PC-9 (cell line): Measurements from ENCODE around the gene SGCD.

Experiments used
- EZH2 ChIP-seq: fragments of 200-600 bp; sonication (generic); IDR thresholded peaks from 2 replicates; pipeline ENCODE4 v1.8.0; 2017; ENCODE audit warnings: antibody characterized with exemption, low read depth
- TF ChIP-seq, protein P1 (sequence below): fragments of 200-600 bp; sonication (generic); conservative IDR thresholded peaks from 2 replicates; pipeline ENCODE4 v1.6.1; 2017; ENCODE audit warnings: mixed run types, antibody characterized with exemption, mild to moderate bottlenecking, moderate library complexity

DNA sequence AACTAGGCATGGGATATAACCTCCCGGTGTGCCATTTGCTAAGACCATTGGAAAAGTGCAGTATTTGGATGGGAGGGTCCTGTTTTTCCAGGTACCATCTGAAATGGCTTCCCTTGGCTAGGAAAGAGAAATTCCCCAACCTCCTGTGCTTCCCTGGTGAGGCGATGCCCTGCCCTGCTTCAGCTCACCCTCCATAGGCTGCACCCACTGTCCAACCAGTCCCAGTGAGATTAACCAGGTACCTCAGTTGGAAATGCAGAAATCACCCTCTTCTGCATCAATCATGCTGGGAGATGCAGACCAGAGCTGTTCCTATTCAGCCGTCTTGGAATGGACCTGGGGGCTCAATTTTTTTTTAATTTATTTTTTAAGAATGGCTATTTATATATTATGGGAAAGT is 254.8 kb downstream of the SGCD start:
- TF ChIP-seq, protein P1, sequence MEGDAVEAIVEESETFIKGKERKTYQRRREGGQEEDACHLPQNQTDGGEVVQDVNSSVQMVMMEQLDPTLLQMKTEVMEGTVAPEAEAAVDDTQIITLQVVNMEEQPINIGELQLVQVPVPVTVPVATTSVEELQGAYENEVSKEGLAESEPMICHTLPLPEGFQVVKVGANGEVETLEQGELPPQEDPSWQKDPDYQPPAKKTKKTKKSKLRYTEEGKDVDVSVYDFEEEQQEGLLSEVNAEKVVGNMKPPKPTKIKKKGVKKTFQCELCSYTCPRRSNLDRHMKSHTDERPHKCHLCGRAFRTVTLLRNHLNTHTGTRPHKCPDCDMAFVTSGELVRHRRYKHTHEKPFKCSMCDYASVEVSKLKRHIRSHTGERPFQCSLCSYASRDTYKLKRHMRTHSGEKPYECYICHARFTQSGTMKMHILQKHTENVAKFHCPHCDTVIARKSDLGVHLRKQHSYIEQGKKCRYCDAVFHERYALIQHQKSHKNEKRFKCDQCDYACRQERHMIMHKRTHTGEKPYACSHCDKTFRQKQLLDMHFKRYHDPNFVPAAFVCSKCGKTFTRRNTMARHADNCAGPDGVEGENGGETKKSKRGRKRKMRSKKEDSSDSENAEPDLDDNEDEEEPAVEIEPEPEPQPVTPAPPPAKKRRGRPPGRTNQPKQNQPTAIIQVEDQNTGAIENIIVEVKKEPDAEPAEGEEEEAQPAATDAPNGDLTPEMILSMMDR = no peak
- no peak for TF ChIP-seq EZH2
